Esophagus squamous epithelium (tissue), 5 donors: ENCODE data around the gene ZBTB21. TPM values are rescaled to one million over a fixed set of nuclear protein-coding genes. Genes with fewer than 3 reads are reported as not detected.

ENCODE experiments used
- DNase-seq: peaks from one replicate; lab custom pipeline; 2025; lab: John Stamatoyannopoulos, UW
- H3K27ac ChIP-seq, 4 donors: fragments of 200-600 bp; sonication (generic); one replicate each; pipeline ENCODE4 v1.5.1; 2016 to 2019; ENCODE audit warnings: mild to moderate bottlenecking in 1 of 4
- H3K27me3 ChIP-seq, 4 donors: fragments of 200-600 bp; sonication (generic); 1 replicate in 3 of 4; 2 replicates in 1 of 4; pipeline versions ENCODE4 v1.5.1 to v1.6.0; 2017 to 2021; ENCODE audit warnings: antibody characterized with exemption in 1 of 4
- H3K36me3 ChIP-seq, 3 donors: fragments of 200-600 bp; sonication (generic); one replicate each; pipeline ENCODE4 v1.5.1; 2016 to 2019
- H3K4me1 ChIP-seq, 3 donors: fragments of 200-600 bp; sonication (generic); one replicate each; pipeline ENCODE4 v1.5.1; 2017 to 2019
- H3K4me3 ChIP-seq, 4 donors: fragments of 200-600 bp; sonication (generic); 1 replicate in 3 of 4; 2 replicates in 1 of 4; pipeline ENCODE4 v1.5.1; 2016 to 2019; ENCODE audit warnings: mild to moderate bottlenecking in 2 of 4, moderate library complexity in 1 of 4
- H3K9me3 ChIP-seq, 3 donors: fragments of 200-600 bp; sonication (generic); one replicate each; pipeline ENCODE4 v1.5.1; 2016 to 2019
- POLR2A ChIP-seq, 4 donors: fragments of 450-650 bp; IDR thresholded peaks; one replicate each; pipeline ENCODE4 v1.6.1; 2017; ENCODE audit warnings: antibody characterized with exemption in 4 of 4, mild to moderate bottlenecking in 4 of 4, moderate library complexity in 3 of 4
- WGBS, 2 donors: methylation state at CpG; one replicate each; pipeline ENCODE4 v1.1.5; 2018; 5-methylcytosine and 5-hydroxymethylcytosine counted together
- intact Hi-C: fragments of 100-400 bp; cut with DNase I; formaldehyde crosslinking; loops from one replicate; pipeline ENCODE4 v1.15.0; 2022
- total RNA-seq, 4 donors: library from RNA; depleted of rRNA; stranded (reverse); fragments of >200 nt; gene quantifications; one replicate each; pipeline ENCODE4 v1.1.0, GENCODE V29; 2016
- TF ChIP-seq, protein P1 (sequence below), 6 experiments: fragments of 450-650 bp in 4 of 6; fragments of 200-600 bp in 2 of 6; sonication (generic) in 2 of 6; IDR thresholded peaks; one replicate each; pipeline ENCODE4 v1.5.1; 2016 to 2019; ENCODE audit warnings: antibody characterized with exemption in 6 of 6, mild to moderate bottlenecking in 4 of 6, moderate library complexity in 4 of 6
- donor health status: DM: yes; HTN: yes; CAD: no.

The ZBTB21 gene
- total RNA-seq, 4 donors from 2014 or later = 5.9 to 10.3 (median 7.8) TPM

DNA sequence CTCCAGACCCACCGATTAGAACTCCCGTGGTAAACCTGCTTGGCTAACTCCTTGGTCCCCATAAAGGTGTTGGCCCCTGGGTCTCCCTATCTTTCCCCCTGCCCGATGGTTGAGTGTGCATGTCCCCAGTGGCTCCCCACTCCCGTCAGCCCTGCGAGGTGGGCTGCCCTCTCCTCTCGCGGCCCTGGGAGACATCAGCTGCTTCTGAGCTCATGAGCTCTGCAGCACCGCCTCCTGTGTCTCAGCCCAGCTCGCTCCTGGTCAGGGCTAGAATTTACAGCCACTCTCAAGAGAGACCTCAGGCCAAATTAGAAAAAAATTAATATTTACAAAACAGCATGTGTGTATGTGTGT, 15.9 kb upstream of the ZBTB21 start:
- no peaks in the 10 kb centered on the region for H3K9me3 ChIP-seq
- intact Hi-C loops = no loop called here
- no peaks in the 10 kb centered on the region for H3K4me1 ChIP-seq
- TF ChIP-seq POLR2A (IDR thresholded peaks at IDR 0.05) = no peak
- TF ChIP-seq, protein P1, sequence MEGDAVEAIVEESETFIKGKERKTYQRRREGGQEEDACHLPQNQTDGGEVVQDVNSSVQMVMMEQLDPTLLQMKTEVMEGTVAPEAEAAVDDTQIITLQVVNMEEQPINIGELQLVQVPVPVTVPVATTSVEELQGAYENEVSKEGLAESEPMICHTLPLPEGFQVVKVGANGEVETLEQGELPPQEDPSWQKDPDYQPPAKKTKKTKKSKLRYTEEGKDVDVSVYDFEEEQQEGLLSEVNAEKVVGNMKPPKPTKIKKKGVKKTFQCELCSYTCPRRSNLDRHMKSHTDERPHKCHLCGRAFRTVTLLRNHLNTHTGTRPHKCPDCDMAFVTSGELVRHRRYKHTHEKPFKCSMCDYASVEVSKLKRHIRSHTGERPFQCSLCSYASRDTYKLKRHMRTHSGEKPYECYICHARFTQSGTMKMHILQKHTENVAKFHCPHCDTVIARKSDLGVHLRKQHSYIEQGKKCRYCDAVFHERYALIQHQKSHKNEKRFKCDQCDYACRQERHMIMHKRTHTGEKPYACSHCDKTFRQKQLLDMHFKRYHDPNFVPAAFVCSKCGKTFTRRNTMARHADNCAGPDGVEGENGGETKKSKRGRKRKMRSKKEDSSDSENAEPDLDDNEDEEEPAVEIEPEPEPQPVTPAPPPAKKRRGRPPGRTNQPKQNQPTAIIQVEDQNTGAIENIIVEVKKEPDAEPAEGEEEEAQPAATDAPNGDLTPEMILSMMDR (IDR thresholded peaks at IDR 0.05) = no peak
- no peak overlapping the region for H3K27ac ChIP-seq
- 82 to 83% methylated on average over 3 to 6 of the region's 9 CpGs for WGBS, 2 donors
- DNase-seq = no peak
- H3K36me3 ChIP-seq = no peaks in the 10 kb centered on the region
- peaks cover 0 to 5% (median 0%) of the 10 kb centered on the region in 4 donors for H3K27me3 ChIP-seq
- no peak overlapping the region for H3K4me3 ChIP-seq

GRCh38 chr21:42025376-42026081, 15.4 kb upstream of the ZBTB21 start:
- Histone ChIP-seq H3K4me1 (no peaks in the 10 kb centered on the region), H3K4me3 (no peak overlapping the region), H3K36me3 (no peaks in the 10 kb centered on the region), H3K9me3 (no peaks in the 10 kb centered on the region), H3K27me3 (peaks cover 0 to 9% (median 0%) of the 10 kb centered on the region in 4 donors), H3K27ac (no peak overlapping the region)
- TF ChIP-seq, protein P1 (IDR thresholded peaks at IDR 0.05) = no peak
- no peak for TF ChIP-seq POLR2A (IDR thresholded peaks at IDR 0.05)
- intact Hi-C loops = no loop called here
- DNase-seq = no peak
- WGBS, 2 donors = 77 to 80% methylated on average over 12 of the region's 12 CpGs

GRCh38 chr21:42022906-42023305, 12.7 kb upstream of the ZBTB21 start:
- no peak overlapping the region for H3K27ac ChIP-seq
- DNase-seq = no peak
- intact Hi-C loops = no loop called here
- H3K27me3 ChIP-seq = peaks cover 0 to 16% (median 0%) of the 10 kb centered on the region in 4 donors
- no peaks in the 10 kb centered on the region for H3K36me3 ChIP-seq
- no peak overlapping the region for H3K4me3 ChIP-seq
- no peaks in the 10 kb centered on the region for H3K9me3 ChIP-seq
- H3K4me1 ChIP-seq = peaks cover 0 to 19% (median 0%) of the 10 kb centered on the region in 3 donors
- TF ChIP-seq POLR2A (IDR thresholded peaks at IDR 0.05) = no peak
- TF ChIP-seq, protein P1 (IDR thresholded peaks at IDR 0.05) = no peak
- 96 to 97% methylated on average over 9 to 10 of the region's 11 CpGs for WGBS, 2 donors

- no peak overlapping the region for H3K4me3 ChIP-seq
- H3K9me3 ChIP-seq = no peaks in the 10 kb centered on the region
- WGBS, 2 donors = 66% methylated on average over 3 of the region's 12 CpGs; no CpG with 5 or more reads in 1 of the 2 donors
- TF ChIP-seq, protein P1 (IDR thresholded peaks at IDR 0.05) = no peak
- TF ChIP-seq POLR2A (IDR thresholded peaks at IDR 0.05) = no peak
- H3K4me1 ChIP-seq = peaks cover 0 to 20% (median 0%) of the 10 kb centered on the region in 3 donors
- H3K36me3 ChIP-seq = no peaks in the 10 kb centered on the region
- intact Hi-C loops = no loop called here
- H3K27me3 ChIP-seq = peaks cover 0 to 16% (median 0%) of the 10 kb centered on the region in 4 donors
- H3K27ac ChIP-seq = no peak overlapping the region
- no peak for DNase-seq
These were observed 11.9 kb upstream of the ZBTB21 start for GRCh38 chr21:42022091-42022430.

- no peak for DNase-seq
- Histone ChIP-seq H3K4me3 (no peak overlapping the region), H3K9me3 (no peaks in the 10 kb centered on the region), H3K4me1 (peaks cover 0 to 26% (median 0%) of the 10 kb centered on the region in 3 donors), H3K36me3 (no peaks in the 10 kb centered on the region), H3K27ac (no peak overlapping the region), H3K27me3 (peaks cover 0 to 16% (median 0%) of the 10 kb centered on the region in 4 donors)
- WGBS, 2 donors = 70 to 82% methylated on average over 14 to 18 of the region's 20 CpGs
- TF ChIP-seq, protein P1 (IDR thresholded peaks at IDR 0.05) = no peak
- no peak for TF ChIP-seq POLR2A (IDR thresholded peaks at IDR 0.05)
- intact Hi-C loops = no loop called here
These were observed 11.4 kb upstream of the ZBTB21 start for GRCh38 chr21:42021371-42022090.
